SIG-M5 (cell line): Measurements from ENCODE around the gene SPON1.
"Not testable (repeated sequence)": the region's sequence is repeated elsewhere in the genome, so short reads cannot be mapped to it uniquely, and the experiment has no call there.

Experiments
- DNase-seq: peaks from one replicate; lab custom pipeline; 2025; lab: John Stamatoyannopoulos, UW

Gene SPON1

GRCh38 chr11:14248580-14248981, 286.1 kb downstream of the SPON1 start:
- DNase-seq = no peak

- no peak for DNase-seq
Measured at GRCh38 chr11:14249121-14249963, 286.8 kb downstream of the SPON1 start.

- no peak for DNase-seq
Measured at GRCh38 chr11:14251754-14252153, 289.2 kb downstream of the SPON1 start.

GRCh38 chr11:14252501-14252900, 290.0 kb downstream of the SPON1 start:
- not testable (repeated sequence) for DNase-seq

- no peak for DNase-seq
Measured at GRCh38 chr11:14253421-14253820, 290.9 kb downstream of the SPON1 start.

- no peak for DNase-seq
Measured at GRCh38 chr11:14253840-14254239, 291.3 kb downstream of the SPON1 start.

GRCh38 chr11:14254533-14255237, 292.2 kb downstream of the SPON1 start:
- no peak for DNase-seq

- DNase-seq = no peak
Measured at GRCh38 chr11:14255238-14255534, 292.7 kb downstream of the SPON1 start.

GRCh38 chr11:14258221-14258935, 295.9 kb downstream of the SPON1 start:
- DNase-seq = no peak

- DNase-seq = no peak
Measured at GRCh38 chr11:14259186-14259784, 296.8 kb downstream of the SPON1 start.

- no peak for DNase-seq
Measured at GRCh38 chr11:14259878-14260277, 297.4 kb downstream of the SPON1 start.

- no peak for DNase-seq
Measured at GRCh38 chr11:14261066-14261465, 298.5 kb downstream of the SPON1 start.

GRCh38 chr11:14262271-14262846, 299.8 kb downstream of the SPON1 start:
- no peak for DNase-seq

- no peak for DNase-seq
Measured at GRCh38 chr11:14264966-14265365, 302.4 kb downstream of the SPON1 start.

GRCh38 chr11:14266622-14267021, 304.1 kb downstream of the SPON1 start:
- no peak for DNase-seq

GRCh38 chr11:14267861-14268635, 305.5 kb downstream of the SPON1 start:
- DNase-seq = no peak

- DNase-seq = no peak
Measured at GRCh38 chr11:14269692-14270573, 307.4 kb downstream of the SPON1 start.

- DNase-seq = peak; percentile 93
Measured at GRCh38 chr11:14270690-14271542, 308.4 kb downstream of the SPON1 start.

- no peak for DNase-seq
Measured at GRCh38 chr11:14273895-14274294, 311.4 kb downstream of the SPON1 start.
